GM20000 (cell line): ENCODE measurements around the gene CRADD.

Experiments used
- DNase-seq: peaks from one replicate; pipeline ENCODE4 v3.0.0; 2012; ENCODE audit warnings: low spot score
- TF ChIP-seq, protein P1 (sequence below): IDR thresholded peaks from 2 replicates; pipeline ENCODE4 v1.5.1; 2012; ENCODE audit warnings: mild to moderate bottlenecking, control low read depth; ENCODE audit errors: extremely low read depth, missing control alignments

Gene CRADD

DNA sequence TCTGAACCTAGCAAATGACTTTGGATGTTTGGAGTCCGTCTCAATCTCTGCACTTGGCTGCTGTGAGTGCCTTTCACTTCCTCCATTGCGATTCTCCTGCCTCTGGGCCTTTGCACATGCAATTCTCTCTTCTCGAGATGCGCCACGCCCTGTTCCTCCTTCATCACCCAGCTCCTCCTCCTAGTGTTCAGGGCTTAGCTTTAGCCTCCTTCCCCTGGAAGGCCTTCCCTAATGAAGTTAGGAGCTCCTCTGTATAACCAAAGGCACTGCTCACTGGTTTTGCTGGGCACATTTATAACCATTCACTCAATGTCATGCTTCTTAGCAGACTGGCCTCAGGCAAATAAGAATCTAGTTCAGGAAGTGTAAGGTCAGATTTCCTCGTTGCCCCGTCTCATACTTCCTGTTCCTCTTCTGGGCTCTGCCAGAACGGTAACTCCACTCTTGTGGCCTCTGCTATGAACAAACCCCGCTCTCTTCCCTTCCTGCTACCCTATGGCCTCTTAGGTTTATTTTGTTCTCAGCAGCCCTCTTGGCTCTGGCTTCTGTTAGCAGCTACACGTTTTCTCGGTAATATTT, 171.4 kb downstream of the CRADD start:
- no peak for DNase-seq
- TF ChIP-seq, protein P1, sequence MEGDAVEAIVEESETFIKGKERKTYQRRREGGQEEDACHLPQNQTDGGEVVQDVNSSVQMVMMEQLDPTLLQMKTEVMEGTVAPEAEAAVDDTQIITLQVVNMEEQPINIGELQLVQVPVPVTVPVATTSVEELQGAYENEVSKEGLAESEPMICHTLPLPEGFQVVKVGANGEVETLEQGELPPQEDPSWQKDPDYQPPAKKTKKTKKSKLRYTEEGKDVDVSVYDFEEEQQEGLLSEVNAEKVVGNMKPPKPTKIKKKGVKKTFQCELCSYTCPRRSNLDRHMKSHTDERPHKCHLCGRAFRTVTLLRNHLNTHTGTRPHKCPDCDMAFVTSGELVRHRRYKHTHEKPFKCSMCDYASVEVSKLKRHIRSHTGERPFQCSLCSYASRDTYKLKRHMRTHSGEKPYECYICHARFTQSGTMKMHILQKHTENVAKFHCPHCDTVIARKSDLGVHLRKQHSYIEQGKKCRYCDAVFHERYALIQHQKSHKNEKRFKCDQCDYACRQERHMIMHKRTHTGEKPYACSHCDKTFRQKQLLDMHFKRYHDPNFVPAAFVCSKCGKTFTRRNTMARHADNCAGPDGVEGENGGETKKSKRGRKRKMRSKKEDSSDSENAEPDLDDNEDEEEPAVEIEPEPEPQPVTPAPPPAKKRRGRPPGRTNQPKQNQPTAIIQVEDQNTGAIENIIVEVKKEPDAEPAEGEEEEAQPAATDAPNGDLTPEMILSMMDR, result no peak

DNA sequence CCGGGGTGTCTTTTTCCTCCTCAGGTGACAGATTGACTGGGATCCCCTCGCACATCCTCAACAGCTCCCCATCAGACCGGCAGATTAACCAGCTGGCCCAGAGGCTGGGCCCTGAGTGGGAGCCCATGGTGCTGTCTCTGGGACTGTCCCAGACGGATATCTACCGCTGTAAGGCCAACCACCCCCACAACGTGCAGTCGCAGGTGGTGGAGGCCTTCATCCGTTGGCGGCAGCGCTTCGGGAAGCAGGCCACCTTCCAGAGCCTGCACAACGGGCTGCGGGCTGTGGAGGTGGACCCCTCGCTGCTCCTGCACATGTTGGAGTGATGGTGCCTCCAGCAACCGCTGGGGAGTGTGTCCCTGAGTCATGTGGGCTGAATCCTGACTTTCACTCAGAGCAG, 172.8 kb downstream of the CRADD start:
- no peak for DNase-seq
- TF ChIP-seq, protein P1, result no peak

DNA sequence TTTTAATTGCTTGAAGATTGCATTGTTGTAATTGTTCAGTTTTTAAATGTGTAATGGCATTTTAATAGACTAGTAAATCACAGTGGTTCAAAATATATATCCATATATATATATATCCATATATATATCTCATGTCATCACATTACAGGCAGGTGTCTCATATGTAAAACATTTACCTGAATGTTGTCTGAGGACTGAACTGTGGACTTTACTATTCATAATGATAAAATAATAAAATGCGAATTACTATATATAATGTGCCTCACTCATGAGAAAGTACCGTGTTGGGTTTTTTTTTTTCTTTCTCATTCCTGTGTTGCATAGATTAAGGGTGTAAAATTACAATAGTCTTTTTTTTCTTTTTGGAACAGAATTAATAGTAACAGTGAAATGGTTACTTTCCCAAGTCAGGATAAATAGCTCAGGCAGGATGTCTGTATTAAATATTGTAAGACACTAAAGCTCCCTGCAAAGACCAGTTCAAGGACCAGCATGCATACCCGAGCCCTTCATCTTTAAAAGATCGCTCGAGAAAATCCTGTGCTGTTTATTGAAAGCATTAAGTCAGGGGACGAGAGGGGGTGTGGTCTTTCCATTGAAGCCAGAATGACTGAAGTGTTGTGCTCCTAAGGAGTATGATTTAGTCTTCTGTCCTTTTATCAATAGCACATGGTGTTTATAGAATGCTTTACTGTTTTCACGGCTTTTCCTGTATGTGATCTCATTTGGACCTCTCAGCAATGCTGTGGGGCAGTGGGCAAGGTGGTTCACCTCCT, 173.5 kb downstream of the CRADD start:
- TF ChIP-seq, protein P1, result no peak
- DNase-seq, result no peak

DNA sequence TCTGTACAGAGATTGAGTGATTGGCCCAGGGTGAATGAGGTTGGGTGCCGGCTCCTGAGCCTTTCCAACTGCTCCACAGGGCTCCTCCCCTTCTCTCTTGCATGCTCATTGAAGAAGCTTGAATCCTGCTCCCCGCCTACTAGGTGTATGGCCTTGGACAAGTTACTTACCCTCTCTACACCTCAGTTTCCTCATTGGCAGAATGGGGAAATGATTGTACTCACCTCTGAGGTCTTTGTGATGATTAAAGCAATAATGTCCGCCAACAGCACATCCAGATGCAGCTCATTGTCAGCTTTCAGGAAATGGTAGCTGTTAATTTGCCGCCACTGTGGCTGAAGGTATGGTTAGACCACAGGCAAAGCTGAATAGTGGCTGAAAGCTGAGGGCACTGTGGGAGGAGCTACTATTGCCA, 174.1 kb downstream of the CRADD start:
- no peak for DNase-seq
- TF ChIP-seq, protein P1, result no peak

DNA sequence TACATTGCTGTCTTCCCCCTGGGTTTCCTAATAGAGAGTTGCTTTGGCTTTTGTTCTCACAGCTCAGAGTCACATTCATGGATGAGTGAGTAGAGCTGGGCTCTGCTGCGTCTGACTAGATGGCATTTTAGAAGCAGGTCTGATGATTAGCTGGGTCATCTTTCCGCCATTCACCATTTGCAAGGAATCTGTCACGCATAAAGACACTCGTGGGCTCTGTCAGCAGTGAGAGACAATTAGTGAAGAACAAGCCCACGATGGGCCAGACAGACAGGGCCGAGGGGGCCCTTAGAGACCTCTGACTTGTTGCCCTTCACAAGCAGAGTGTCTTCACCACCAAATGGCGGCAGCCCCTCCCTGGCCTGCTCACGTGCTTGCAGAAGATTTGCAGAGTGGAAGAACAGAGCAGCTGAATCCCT, 175.0 kb downstream of the CRADD start:
- TF ChIP-seq, protein P1, result no peak
- no peak for DNase-seq

DNA sequence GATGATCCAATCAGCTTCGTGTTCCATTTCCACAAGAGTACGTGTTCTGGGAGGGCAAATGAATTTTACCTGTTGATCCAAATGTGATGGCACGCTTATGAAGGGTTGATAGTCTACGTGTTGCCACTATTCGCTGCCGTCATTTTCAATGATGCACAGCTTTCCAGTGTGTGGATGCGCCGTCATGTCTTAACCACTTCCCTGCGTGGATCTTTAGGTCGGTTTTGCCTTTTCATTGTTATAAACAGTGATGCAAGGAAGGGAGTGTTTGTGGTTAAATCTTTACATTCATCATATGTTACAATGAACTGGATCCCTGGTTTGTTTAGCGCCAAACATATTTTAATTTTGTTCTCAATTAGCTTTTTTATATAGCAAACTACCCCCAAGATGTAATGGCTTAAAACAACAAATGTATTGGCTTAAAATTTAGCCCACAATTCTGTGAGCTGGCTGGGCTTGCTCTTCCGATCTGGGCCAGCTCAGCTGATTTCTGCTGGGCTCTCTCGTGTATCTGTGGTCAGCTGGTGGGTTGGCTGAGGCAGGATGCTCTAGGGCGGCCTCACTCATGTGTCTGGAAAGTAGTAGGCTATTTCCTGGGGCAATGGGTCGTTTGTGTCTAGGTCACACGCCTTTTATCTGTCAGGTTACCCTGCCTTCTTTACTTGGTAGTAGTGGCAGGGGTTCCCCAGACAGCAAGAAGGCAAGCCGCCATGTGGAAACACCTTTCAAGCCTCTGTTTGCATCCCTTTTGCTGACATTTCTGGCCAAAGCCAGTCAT, 176.7 kb downstream of the CRADD start:
- TF ChIP-seq, protein P1, result no peak
- no peak for DNase-seq

DNA sequence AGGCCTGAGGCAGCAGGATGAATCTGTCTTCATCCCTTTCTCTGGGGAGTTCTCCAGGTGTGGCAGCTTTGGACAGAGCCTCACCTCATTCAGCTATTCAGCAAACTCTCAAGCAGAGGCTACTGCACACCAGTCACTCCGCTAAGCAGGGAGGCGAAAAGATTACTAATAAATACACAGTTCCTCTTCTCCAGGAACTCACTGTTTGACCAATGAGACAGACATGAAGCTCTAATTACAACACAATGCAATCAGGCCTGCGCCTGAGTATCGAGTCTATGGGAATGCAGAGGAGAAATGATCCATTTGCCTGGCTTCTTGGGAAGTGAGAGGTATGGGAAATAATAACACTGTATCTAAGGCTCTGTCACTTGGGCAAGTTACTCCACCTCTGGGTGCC, 178.1 kb downstream of the CRADD start:
- DNase-seq, result no peak
- TF ChIP-seq, protein P1, result no peak
